ENCODE measurements around the gene PRPS1.

The PRPS1 gene

DNA sequence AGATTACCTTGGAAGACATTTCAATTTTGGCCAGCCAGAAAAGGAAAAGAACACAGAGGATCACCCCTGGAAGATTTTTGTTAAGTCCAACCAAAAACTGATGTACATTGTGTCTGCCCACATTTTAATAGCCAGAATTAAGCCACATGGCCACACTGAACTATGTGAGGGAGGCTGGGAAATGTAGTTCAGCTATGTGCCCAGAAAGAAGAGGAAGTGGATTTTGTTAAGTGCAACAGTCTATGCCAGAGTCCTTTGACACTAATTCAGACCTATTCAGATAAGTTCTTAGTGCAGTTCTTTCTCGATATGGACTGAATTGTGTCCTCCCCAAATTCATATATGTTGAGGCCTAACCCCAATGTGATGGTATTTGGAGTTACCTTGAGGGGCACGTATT lies 18.4 kb downstream of the PRPS1 start:
- ChIA-PET CTCF (no interaction called here), POLR2A (no interaction called here)
- TF ChIP-seq TARDBP (IDR thresholded peaks at IDR 0.05) (no peak), HDGF (IDR thresholded peaks at IDR 0.05; ENCODE audit: borderline replicate concordance) (no peak), LEF1 (IDR thresholded peaks at IDR 0.05; ENCODE audit: borderline replicate concordance) (no peak)
- DNase-seq (ENCODE audit: extremely low spot score), result no peak

DNA sequence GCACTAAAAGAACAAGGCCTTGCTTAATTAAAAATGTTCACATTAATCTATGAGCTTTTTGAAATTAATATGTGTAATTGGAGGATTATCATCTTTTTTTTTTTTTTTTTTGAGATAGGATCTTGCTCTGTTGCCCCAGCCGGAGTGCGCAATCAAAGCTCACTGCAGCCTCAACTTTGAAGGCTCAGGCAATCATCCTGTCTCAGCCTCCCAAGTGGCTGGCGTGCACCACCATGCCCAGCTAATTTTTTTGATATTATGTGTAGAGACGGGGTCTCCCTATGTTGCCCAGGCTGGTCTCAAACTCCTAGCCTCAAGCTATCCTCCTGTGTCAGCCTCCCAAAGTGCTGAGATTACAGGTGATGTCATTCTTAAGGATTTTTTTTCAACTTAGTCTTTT lies 20.0 kb downstream of the PRPS1 start:
- no peak for DNase-seq (ENCODE audit: extremely low spot score)
- CTCF ChIA-PET, result interaction anchor here (0.5 to 0.7 kb wide), 2 partner anchors 13 to 127 kb away, joined by 3 to 5 read pairs; partner anchors contain the start of gene TSC22D3
- POLR2A ChIA-PET, result interaction anchor here (1.3 kb wide), 1 partner anchor 20 kb away, joined by 3 read pairs; the partner anchor contains the start of gene PRPS1
- TF ChIP-seq L3MBTL2 (conservative IDR thresholded peaks at IDR 0.05), result no peak
- TF ChIP-seq SUZ12 (IDR thresholded peaks at IDR 0.05), result no peak
- TF ChIP-seq, protein P1, sequence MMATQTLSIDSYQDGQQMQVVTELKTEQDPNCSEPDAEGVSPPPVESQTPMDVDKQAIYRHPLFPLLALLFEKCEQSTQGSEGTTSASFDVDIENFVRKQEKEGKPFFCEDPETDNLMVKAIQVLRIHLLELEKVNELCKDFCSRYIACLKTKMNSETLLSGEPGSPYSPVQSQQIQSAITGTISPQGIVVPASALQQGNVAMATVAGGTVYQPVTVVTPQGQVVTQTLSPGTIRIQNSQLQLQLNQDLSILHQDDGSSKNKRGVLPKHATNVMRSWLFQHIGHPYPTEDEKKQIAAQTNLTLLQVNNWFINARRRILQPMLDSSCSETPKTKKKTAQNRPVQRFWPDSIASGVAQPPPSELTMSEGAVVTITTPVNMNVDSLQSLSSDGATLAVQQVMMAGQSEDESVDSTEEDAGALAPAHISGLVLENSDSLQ (IDR thresholded peaks at IDR 0.05), result no peak
- TF ChIP-seq ZNF384 (IDR thresholded peaks at IDR 0.05), result 0 out of 2 replicates have a peak, but pooled peaks have one; percentile 32

DNA sequence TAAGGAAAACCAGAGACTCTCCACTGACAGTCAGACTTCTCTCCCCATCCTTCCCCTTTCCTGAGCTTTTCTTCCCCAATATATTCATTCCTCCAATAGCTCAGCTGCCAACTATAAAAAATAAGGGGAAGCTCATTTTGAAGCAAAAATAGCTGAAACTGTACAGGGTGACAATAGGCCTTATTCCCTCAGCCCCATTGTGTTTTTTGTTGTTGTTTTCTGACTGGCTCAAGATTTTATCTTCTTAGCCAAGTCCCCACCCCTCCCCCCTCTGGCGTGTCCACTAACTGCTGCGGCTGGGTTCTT lies 26.2 kb downstream of the PRPS1 start:
- no peak for TF ChIP-seq SP1 (IDR thresholded peaks at IDR 0.05)
- CTCF ChIA-PET, result interaction anchor here (0.6 to 8.9 kb wide), 32 partner anchors 10 to 760 kb away, joined by 3 to 173 read pairs (median 4); partner anchors contain the start of genes NCBP2L, PRPS1 and TSC22D3
- DNase-seq (ENCODE audit: extremely low spot score), result no peak
- POLR2A ChIA-PET, result interaction anchor here (0.9 to 2.4 kb wide), 5 partner anchors 19 to 122 kb away, joined by 3 to 10 read pairs (median 3); partner anchors contain the start of genes NCBP2L and PRPS1

DNA sequence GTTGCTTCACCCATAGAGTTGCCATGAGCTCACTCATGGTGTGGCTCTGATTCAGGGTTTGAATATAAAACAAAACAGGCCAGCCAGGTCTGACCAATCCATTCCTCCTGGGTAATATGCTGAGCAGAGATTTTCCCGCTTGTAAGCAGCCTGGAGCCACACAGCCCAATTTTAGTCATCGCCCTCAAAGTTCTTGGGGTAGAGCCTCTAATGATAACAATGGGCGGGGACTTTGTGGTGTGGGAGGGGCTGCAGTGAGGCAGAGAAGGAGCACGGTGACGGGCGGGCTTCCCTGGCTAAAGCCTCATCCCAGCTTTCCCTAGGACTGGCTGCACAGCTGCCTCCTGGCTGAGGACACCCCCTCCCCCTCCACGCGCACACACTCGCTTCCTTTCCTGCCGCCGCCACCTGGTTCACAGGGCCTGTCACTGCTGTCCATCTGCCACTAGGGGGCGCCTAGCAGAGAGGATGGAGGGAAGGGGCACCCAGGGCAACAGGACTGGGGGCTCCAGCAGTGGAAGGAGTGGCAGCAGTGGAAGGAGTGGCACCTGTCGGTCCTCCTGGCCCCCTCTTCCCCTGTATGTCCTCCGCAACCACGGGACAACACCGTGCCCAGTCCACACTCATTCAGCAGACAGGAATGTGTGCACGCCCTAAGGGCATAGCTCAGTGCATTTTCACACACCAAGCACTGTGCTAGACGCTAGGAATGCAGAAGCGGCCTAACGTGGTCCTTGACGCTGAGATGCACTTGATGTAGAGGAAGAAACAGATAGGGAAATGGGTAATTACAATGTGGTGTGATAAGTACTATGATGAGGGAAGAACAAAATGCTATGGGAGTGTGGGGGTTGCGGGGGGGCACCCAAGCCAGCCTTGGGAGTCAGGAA lies 26.8 kb downstream of the PRPS1 start:
- CTCF ChIA-PET, result interaction anchor here (0.5 to 8.9 kb wide), 38 partner anchors 9 to 761 kb away, joined by 3 to 173 read pairs (median 4); partner anchors contain the start of genes NCBP2L, PRPS1 and TSC22D3
- POLR2A ChIA-PET, result interaction anchor here (0.6 to 2.4 kb wide), 6 partner anchors 18 to 122 kb away, joined by 3 to 10 read pairs (median 3); partner anchors contain the start of genes NCBP2L and PRPS1
- TF ChIP-seq HDGF (IDR thresholded peaks at IDR 0.05; ENCODE audit: borderline replicate concordance) (0 out of 2 replicates have a peak, but pooled peaks have one; percentile 74), ZNF384 (IDR thresholded peaks at IDR 0.05) (no peak), ARNT (IDR thresholded peaks at IDR 0.05) (no peak)
- TF ChIP-seq, protein P1 (IDR thresholded peaks at IDR 0.05), result peak; percentile 84
- peak; percentile 80 for DNase-seq (ENCODE audit: extremely low spot score)

DNA sequence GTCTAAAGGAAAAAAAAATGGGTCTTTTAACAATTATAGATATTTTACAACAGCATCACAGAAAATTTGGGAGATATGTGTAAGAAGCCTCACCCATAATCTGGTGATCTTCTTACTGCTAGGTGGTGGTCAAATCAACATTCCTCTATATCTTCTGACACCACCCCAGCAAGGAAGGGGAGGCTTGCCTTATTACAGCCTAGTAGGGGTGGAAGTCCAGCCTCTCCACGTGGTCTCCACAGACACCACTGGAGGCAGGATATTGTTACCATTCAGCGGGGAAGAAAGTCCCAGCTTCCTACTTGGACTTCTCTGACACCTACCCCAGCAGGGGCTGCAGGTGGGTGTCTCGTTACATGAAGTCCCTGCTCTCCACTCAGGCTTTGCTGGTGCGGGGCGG lies 28.7 kb downstream of the PRPS1 start:
- ChIA-PET CTCF (interaction anchor here (0.6 to 8.9 kb wide), 8 partner anchors 14 to 413 kb away, joined by 3 to 173 read pairs (median 4); partner anchors contain the start of genes NCBP2L and TSC22D3), POLR2A (interaction anchor here (0.7 to 2.1 kb wide), 6 partner anchors 19 to 123 kb away, joined by 3 to 9 read pairs (median 4); partner anchors contain the start of gene TSC22D3)
- TF ChIP-seq BHLHE40 (IDR thresholded peaks at IDR 0.05; ENCODE audit: borderline replicate concordance), result no peak
- no peak for TF ChIP-seq SUZ12 (IDR thresholded peaks at IDR 0.05)
- TF ChIP-seq L3MBTL2 (conservative IDR thresholded peaks at IDR 0.05), result no peak
- TF ChIP-seq FOXK2 (IDR thresholded peaks at IDR 0.05), result no peak
- no peak for TF ChIP-seq TARDBP (IDR thresholded peaks at IDR 0.05)
- no peak for TF ChIP-seq ELF4 (IDR thresholded peaks at IDR 0.05)
- TF ChIP-seq NFRKB (IDR thresholded peaks at IDR 0.05), result no peak
- TF ChIP-seq FOXA1 (IDR thresholded peaks at IDR 0.05), result no peak
- TF ChIP-seq CTBP1 (IDR thresholded peaks at IDR 0.05; ENCODE audit: borderline replicate concordance), result no peak
- TF ChIP-seq ARNT (IDR thresholded peaks at IDR 0.05), result no peak
- TF ChIP-seq LEF1 (IDR thresholded peaks at IDR 0.05; ENCODE audit: borderline replicate concordance), result no peak
- TF ChIP-seq ZNF384 (IDR thresholded peaks at IDR 0.05), result no peak
- TF ChIP-seq, protein P1 (IDR thresholded peaks at IDR 0.05), result no peak
- TF ChIP-seq FOXM1 (IDR thresholded peaks at IDR 0.05; ENCODE audit: borderline replicate concordance), result no peak
- no peak for TF ChIP-seq HDGF (IDR thresholded peaks at IDR 0.05; ENCODE audit: borderline replicate concordance)
- no peak for TF ChIP-seq SP1 (IDR thresholded peaks at IDR 0.05)
- DNase-seq (ENCODE audit: extremely low spot score), result no peak

DNA sequence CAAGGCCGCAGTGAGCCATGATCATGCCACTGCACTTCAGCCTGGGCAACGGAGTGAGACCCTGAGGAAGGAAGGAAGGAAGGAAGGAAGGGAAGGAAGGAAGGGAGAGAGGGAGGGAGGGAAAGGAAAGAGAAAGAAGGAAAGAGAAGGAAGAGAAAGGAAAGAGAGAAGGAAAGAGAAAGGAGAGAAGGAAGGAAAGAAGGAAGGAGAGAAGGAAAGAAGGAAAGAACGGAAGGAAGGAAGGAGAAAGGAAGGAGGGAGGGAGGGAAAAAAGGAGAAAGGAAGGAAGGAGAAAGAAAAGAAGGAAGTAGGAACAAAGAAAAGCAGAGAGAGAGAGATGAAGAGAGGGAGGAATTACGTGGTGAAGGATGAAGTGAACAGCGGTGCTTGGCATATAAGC lies 30.4 kb downstream of the PRPS1 start:
- ChIA-PET CTCF (interaction anchor here (0.6 to 8.9 kb wide), 5 partner anchors 14 to 906 kb away, joined by 3 to 173 read pairs (median 7); partner anchors contain the start of genes NCBP2L and TSC22D3), POLR2A (interaction anchor here (1.2 to 2.1 kb wide), 3 partner anchors 31 to 61 kb away, joined by 3 to 9 read pairs (median 3); partner anchors contain the start of gene PRPS1)
- TF ChIP-seq SUZ12 (IDR thresholded peaks at IDR 0.05), result no peak
- TF ChIP-seq, protein P1 (IDR thresholded peaks at IDR 0.05), result no peak
- no peak for TF ChIP-seq FOXA1 (IDR thresholded peaks at IDR 0.05)
- DNase-seq (ENCODE audit: extremely low spot score), result no peak

Data from HEK293T (cell line).